ENCODE data around the gene XXYLT1.

- no peak for TF ChIP-seq POLR2A (IDR thresholded peaks at IDR 0.05)
- TF ChIP-seq, protein P1, sequence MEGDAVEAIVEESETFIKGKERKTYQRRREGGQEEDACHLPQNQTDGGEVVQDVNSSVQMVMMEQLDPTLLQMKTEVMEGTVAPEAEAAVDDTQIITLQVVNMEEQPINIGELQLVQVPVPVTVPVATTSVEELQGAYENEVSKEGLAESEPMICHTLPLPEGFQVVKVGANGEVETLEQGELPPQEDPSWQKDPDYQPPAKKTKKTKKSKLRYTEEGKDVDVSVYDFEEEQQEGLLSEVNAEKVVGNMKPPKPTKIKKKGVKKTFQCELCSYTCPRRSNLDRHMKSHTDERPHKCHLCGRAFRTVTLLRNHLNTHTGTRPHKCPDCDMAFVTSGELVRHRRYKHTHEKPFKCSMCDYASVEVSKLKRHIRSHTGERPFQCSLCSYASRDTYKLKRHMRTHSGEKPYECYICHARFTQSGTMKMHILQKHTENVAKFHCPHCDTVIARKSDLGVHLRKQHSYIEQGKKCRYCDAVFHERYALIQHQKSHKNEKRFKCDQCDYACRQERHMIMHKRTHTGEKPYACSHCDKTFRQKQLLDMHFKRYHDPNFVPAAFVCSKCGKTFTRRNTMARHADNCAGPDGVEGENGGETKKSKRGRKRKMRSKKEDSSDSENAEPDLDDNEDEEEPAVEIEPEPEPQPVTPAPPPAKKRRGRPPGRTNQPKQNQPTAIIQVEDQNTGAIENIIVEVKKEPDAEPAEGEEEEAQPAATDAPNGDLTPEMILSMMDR (IDR thresholded peaks at IDR 0.05 in 8 of 11, conservative IDR thresholded peaks at IDR 0.05 in 3 of 11) = no peak
Observed at GRCh38 chr3:195282961-195283360, 12.0 kb upstream of the XXYLT1 start.

All from spleen (tissue), 7 donors.